BLaER1 treated with 17β-estradiol and CSF1 and Interleukin-3, amounts not matched to agents 10 nM and 100 nM (cell line): Measurements from ENCODE around the gene GRM2.

Experiments used
- H3K27ac ChIP-seq, 11 experiments: shearing (Covaris generic); formaldehyde crosslinking; 2 replicates each; pipeline ENCODE4 v1.8.1; 2022
- H3K27me3 ChIP-seq, 11 experiments: shearing (Covaris generic); formaldehyde crosslinking; 2 replicates each; pipeline ENCODE4 v1.8.1; 2022
- H3K36me3 ChIP-seq, 11 experiments: shearing (Covaris generic); formaldehyde crosslinking; 2 replicates each; pipeline ENCODE4 v1.8.1; 2022
- H3K4me1 ChIP-seq, 10 experiments: shearing (Covaris generic); formaldehyde crosslinking; 2 replicates each; pipeline ENCODE4 v1.8.1; 2022
- H3K4me2 ChIP-seq, 11 experiments: shearing (Covaris generic); formaldehyde crosslinking; 2 replicates each; pipeline ENCODE4 v1.8.1; 2022
- H3K4me3 ChIP-seq, 10 experiments: shearing (Covaris generic); formaldehyde crosslinking; 2 replicates each; pipeline ENCODE4 v1.8.1; 2022
- H3K9ac ChIP-seq, 11 experiments: shearing (Covaris generic); formaldehyde crosslinking; 2 replicates each; pipeline ENCODE4 v1.8.1; 2022
- H3K9me3 ChIP-seq, 11 experiments: shearing (Covaris generic); formaldehyde crosslinking; replicated peaks in 1 of 11; 2 replicates each; pipeline ENCODE4 v1.8.1; 2022
- H4K20me1 ChIP-seq, 11 experiments: shearing (Covaris generic); formaldehyde crosslinking; 2 replicates each; pipeline ENCODE4 v1.8.1; 2022
- Cebpa-rat ChIP-seq, 11 experiments: shearing (Covaris generic); IDR thresholded peaks; 2 replicates each; pipeline ENCODE4 v1.8.1; 2022

The GRM2 gene

GRCh38 chr3:51678186-51678585 is 28.7 kb upstream of the GRM2 start:
- H3K27me3 ChIP-seq, result no peaks in the 10 kb centered on the region
- H3K4me3 ChIP-seq, result no peak overlapping the region
- peak overlapping the region in 7 of 11 experiments; percentile 7 to 79 (median 38); a peak in 11 of 22 replicates for H3K9ac ChIP-seq
- H3K4me1 ChIP-seq, result peaks cover 57 to 100% (median 96%) of the 10 kb centered on the region in 10 experiments
- TF ChIP-seq Cebpa-rat (IDR thresholded peaks at IDR 0.05), result no peak
- no peaks in the 10 kb centered on the region for H3K9me3 ChIP-seq
- H3K27ac ChIP-seq, result peak overlapping the region in 10 of 11 experiments; percentile 10 to 87 (median 84); a peak in 16 of 22 replicates
- H3K36me3 ChIP-seq, result peaks cover 25 to 78% (median 48%) of the 10 kb centered on the region in 11 experiments
- peaks cover 0 to 65% (median 0%) of the 10 kb centered on the region in 11 experiments; a peak in 4 of 22 replicates for H4K20me1 ChIP-seq
- peak overlapping the region in 10 of 11 experiments; percentile 2 to 99 (median 96); a peak in 14 of 22 replicates for H3K4me2 ChIP-seq

- no peak for TF ChIP-seq Cebpa-rat (IDR thresholded peaks at IDR 0.05)
- Histone ChIP-seq H3K27me3 (no peaks in the 10 kb centered on the region), H3K4me2 (peak overlapping the region in 9 of 11 experiments; percentile 21 to 99 (median 96); a peak in 15 of 22 replicates), H3K4me3 (no peak overlapping the region), H3K36me3 (peaks cover 25 to 82% (median 48%) of the 10 kb centered on the region in 11 experiments), H4K20me1 (peaks cover 0 to 67% (median 0%) of the 10 kb centered on the region in 11 experiments; a peak in 4 of 22 replicates), H3K27ac (peak overlapping the region in 10 of 11 experiments; percentile 10 to 87 (median 84); a peak in 16 of 22 replicates), H3K9me3 (no peaks in the 10 kb centered on the region), H3K9ac (peak overlapping the region in 8 of 11 experiments; percentile 7 to 79 (median 38); a peak in 7 of 22 replicates), H3K4me1 (peaks cover 57 to 100% (median 96%) of the 10 kb centered on the region in 10 experiments)
These were observed 28.2 kb upstream of the GRM2 start for GRCh38 chr3:51678641-51679040.

GRCh38 chr3:51679318-51679717 is 27.6 kb upstream of the GRM2 start:
- Histone ChIP-seq H3K9ac (peak overlapping the region in 9 of 11 experiments; percentile 24 to 79 (median 74); a peak in 8 of 22 replicates), H3K4me2 (peak overlapping the region; percentile 93 to 100 (median 98)), H3K27ac (peak overlapping the region in 10 of 11 experiments; percentile 58 to 87 (median 84); a peak in 19 of 22 replicates), H4K20me1 (peaks cover 0 to 66% (median 0%) of the 10 kb centered on the region in 11 experiments; a peak in 4 of 22 replicates), H3K27me3 (no peaks in the 10 kb centered on the region), H3K4me3 (no peak overlapping the region; a peak in 1 of 20 replicates), H3K4me1 (peaks cover 59 to 100% (median 96%) of the 10 kb centered on the region in 10 experiments), H3K9me3 (no peaks in the 10 kb centered on the region), H3K36me3 (peaks cover 27 to 83% (median 47%) of the 10 kb centered on the region in 11 experiments)
- TF ChIP-seq Cebpa-rat (IDR thresholded peaks at IDR 0.05), result no peak

GRCh38 chr3:51679777-51680176 is 27.1 kb upstream of the GRM2 start:
- peaks cover 0 to 63% (median 0%) of the 10 kb centered on the region in 11 experiments; a peak in 4 of 22 replicates for H4K20me1 ChIP-seq
- H3K9me3 ChIP-seq, result no peaks in the 10 kb centered on the region
- TF ChIP-seq Cebpa-rat (IDR thresholded peaks at IDR 0.05), result no peak
- H3K27me3 ChIP-seq, result no peaks in the 10 kb centered on the region
- peaks cover 64 to 100% (median 96%) of the 10 kb centered on the region in 10 experiments for H3K4me1 ChIP-seq
- H3K27ac ChIP-seq, result peak overlapping the region; percentile 45 to 87 (median 83); a peak in 21 of 22 replicates
- H3K4me3 ChIP-seq, result peak overlapping the region in 3 of 10 experiments; percentile 52 to 67 (median 57); a peak in 2 of 20 replicates
- H3K4me2 ChIP-seq, result peak overlapping the region; percentile 93 to 100 (median 98)
- peak overlapping the region in 10 of 11 experiments; percentile 66 to 79 (median 75); a peak in 18 of 22 replicates for H3K9ac ChIP-seq
- peaks cover 30 to 83% (median 47%) of the 10 kb centered on the region in 11 experiments for H3K36me3 ChIP-seq

- peaks cover 0 to 59% (median 0%) of the 10 kb centered on the region in 11 experiments; a peak in 4 of 22 replicates for H4K20me1 ChIP-seq
- no peaks in the 10 kb centered on the region for H3K27me3 ChIP-seq
- H3K27ac ChIP-seq, result peak overlapping the region; percentile 45 to 87 (median 83); a peak in 21 of 22 replicates
- peak overlapping the region; percentile 66 to 79 (median 74); a peak in 21 of 22 replicates for H3K9ac ChIP-seq
- TF ChIP-seq Cebpa-rat (IDR thresholded peaks at IDR 0.05), result no peak
- H3K4me1 ChIP-seq, result peaks cover 68 to 100% (median 96%) of the 10 kb centered on the region in 10 experiments
- peaks cover 31 to 83% (median 47%) of the 10 kb centered on the region in 11 experiments for H3K36me3 ChIP-seq
- peak overlapping the region in 4 of 10 experiments; percentile 52 to 67 (median 58); a peak in 6 of 20 replicates for H3K4me3 ChIP-seq
- H3K4me2 ChIP-seq, result peak overlapping the region; percentile 93 to 100 (median 98)
- no peaks in the 10 kb centered on the region for H3K9me3 ChIP-seq
These were observed 26.7 kb upstream of the GRM2 start for GRCh38 chr3:51680196-51680595.

- peaks cover 0 to 53% (median 0%) of the 10 kb centered on the region in 11 experiments; a peak in 4 of 22 replicates for H4K20me1 ChIP-seq
- H3K9me3 ChIP-seq, result no peaks in the 10 kb centered on the region
- peak overlapping the region; percentile 66 to 79 (median 74); a peak in 21 of 22 replicates for H3K9ac ChIP-seq
- H3K27ac ChIP-seq, result peak overlapping the region; percentile 45 to 87 (median 83)
- peaks cover 31 to 83% (median 47%) of the 10 kb centered on the region in 11 experiments for H3K36me3 ChIP-seq
- no peaks in the 10 kb centered on the region for H3K27me3 ChIP-seq
- no peak for TF ChIP-seq Cebpa-rat (IDR thresholded peaks at IDR 0.05)
- peak overlapping the region; percentile 93 to 100 (median 98) for H3K4me2 ChIP-seq
- H3K4me3 ChIP-seq, result peak overlapping the region in 9 of 10 experiments; percentile 6 to 67 (median 55); a peak in 15 of 20 replicates
- peaks cover 74 to 100% (median 96%) of the 10 kb centered on the region in 10 experiments for H3K4me1 ChIP-seq
These were observed 26.1 kb upstream of the GRM2 start for GRCh38 chr3:51680663-51681230.

GRCh38 chr3:51681453-51681852 is 25.4 kb upstream of the GRM2 start:
- Histone ChIP-seq H3K27ac (peak overlapping the region in 10 of 11 experiments; percentile 58 to 87 (median 84); a peak in 18 of 22 replicates), H4K20me1 (peaks cover 0 to 50% (median 0%) of the 10 kb centered on the region in 11 experiments; a peak in 4 of 22 replicates), H3K27me3 (no peaks in the 10 kb centered on the region), H3K4me2 (peak overlapping the region; percentile 93 to 100 (median 98)), H3K4me3 (peak overlapping the region; percentile 11 to 67 (median 54); a peak in 17 of 20 replicates), H3K4me1 (peaks cover 81 to 100% (median 96%) of the 10 kb centered on the region in 10 experiments), H3K36me3 (peaks cover 28 to 81% (median 44%) of the 10 kb centered on the region in 11 experiments), H3K9ac (peak overlapping the region; percentile 31 to 79 (median 74); a peak in 20 of 22 replicates), H3K9me3 (no peaks in the 10 kb centered on the region)
- peak in 8 of 11 experiments; percentile 9 to 85 (median 72); a peak in 13 of 22 replicates for TF ChIP-seq Cebpa-rat (IDR thresholded peaks at IDR 0.05)

GRCh38 chr3:51682079-51682478 is 24.8 kb upstream of the GRM2 start:
- peaks cover 22 to 75% (median 38%) of the 10 kb centered on the region in 11 experiments for H3K36me3 ChIP-seq
- H3K4me2 ChIP-seq, result peak overlapping the region; percentile 93 to 100 (median 98)

More at GRCh38 chr3:51682079-51682478, 24.8 kb upstream of the GRM2 start:
- Histone ChIP-seq H3K4me3 (peak overlapping the region in 9 of 10 experiments; percentile 29 to 67 (median 55); a peak in 17 of 20 replicates), H3K9me3 (no peaks in the 10 kb centered on the region), H4K20me1 (peaks cover 0 to 50% (median 0%) of the 10 kb centered on the region in 11 experiments; a peak in 6 of 22 replicates), H3K4me1 (peaks cover 87 to 100% (median 100%) of the 10 kb centered on the region in 10 experiments), H3K27ac (peak overlapping the region in 10 of 11 experiments; percentile 52 to 87 (median 84); a peak in 20 of 22 replicates), H3K27me3 (no peaks in the 10 kb centered on the region), H3K9ac (peak overlapping the region; percentile 68 to 79 (median 74); a peak in 21 of 22 replicates)
- TF ChIP-seq Cebpa-rat (IDR thresholded peaks at IDR 0.05), result no peak
